GM18907 (cell line): ENCODE data around the gene INPP5B.

ENCODE experiments used
- ATAC-seq: cut with Tn5 transposase; IDR thresholded peaks from one replicate; pipeline ENCODE4 v1.9.1; 2021; ENCODE audit warnings: mild to moderate bottlenecking, moderate library complexity; ENCODE audit not compliant: unreplicated experiment

The INPP5B gene

GRCh38 chr1:37845049-37845646 is 101.7 kb downstream of the INPP5B start:
- ATAC-seq: no peak

- no peak for ATAC-seq
Observed at GRCh38 chr1:37844536-37844935, 102.3 kb downstream of the INPP5B start.

GRCh38 chr1:37841652-37842051 is 105.2 kb downstream of the INPP5B start:
- ATAC-seq: no peak

GRCh38 chr1:37840711-37841110 is 106.1 kb downstream of the INPP5B start:
- no peak for ATAC-seq

- no peak for ATAC-seq
Observed at GRCh38 chr1:37839676-37840075, 107.2 kb downstream of the INPP5B start.

GRCh38 chr1:37836788-37837187 is 110.1 kb downstream of the INPP5B start:
- ATAC-seq: no peak

- no peak for ATAC-seq
Observed at GRCh38 chr1:37831809-37832208, 115.0 kb downstream of the INPP5B start.

- ATAC-seq: no peak
Observed at GRCh38 chr1:37831109-37831508, 115.7 kb downstream of the INPP5B start.

- ATAC-seq: no peak
Observed at GRCh38 chr1:37828410-37829074, 118.3 kb downstream of the INPP5B start.

- ATAC-seq: no peak
Observed at GRCh38 chr1:37825506-37825905, 121.3 kb downstream of the INPP5B start.

GRCh38 chr1:37824001-37824400 is 122.9 kb downstream of the INPP5B start:
- ATAC-seq: no peak

- ATAC-seq: no peak
Observed at GRCh38 chr1:37822906-37823815, 123.7 kb downstream of the INPP5B start.

- ATAC-seq: no peak
Observed at GRCh38 chr1:37821481-37821880, 125.4 kb downstream of the INPP5B start.

- ATAC-seq: no peak
Observed at GRCh38 chr1:37817481-37817880, 129.4 kb downstream of the INPP5B start.

- no peak for ATAC-seq
Observed at GRCh38 chr1:37814252-37814651, 132.6 kb downstream of the INPP5B start.

- ATAC-seq: no peak
Observed at GRCh38 chr1:37813529-37814145, 133.2 kb downstream of the INPP5B start.

- ATAC-seq: no peak
Observed at GRCh38 chr1:37811027-37811655, 135.7 kb downstream of the INPP5B start.
